K562 (cell line): ENCODE measurements around the gene COL9A2. TPM values are rescaled to one million over a fixed set of nuclear protein-coding genes. Genes with fewer than 3 reads are reported as not detected.
A peak's percentile ranks its signal among the peaks of the same experiment; 100 is the strongest.

ENCODE experiments used
- CBX5 ChIP-seq: IDR thresholded peaks from 2 replicates; pipeline ENCODE4 v1.6.1; 2014; ENCODE audit warnings: low read depth, borderline replicate concordance
- CSDE1 ChIP-seq, 2 experiments: fragments of 450-650 bp; IDR thresholded peaks; 2 replicates each; pipeline ENCODE4 v1.6.1; 2016; ENCODE audit warnings: mild to moderate bottlenecking in 1 of 2
- EHMT2 ChIP-seq: fragments of 450-650 bp; IDR thresholded peaks from 2 replicates; pipeline ENCODE4 v1.6.1; 2018; ENCODE audit warnings: antibody characterized with exemption
- MED1 ChIP-seq: sonication (generic); formaldehyde crosslinking; IDR thresholded peaks from 2 replicates; pipeline ENCODE4 v1.8.1; 2023; ENCODE audit warnings: missing genetic modification reagents, borderline replicate concordance
- MXD1 ChIP-seq: fragments of 250-450 bp; sonication (Bioruptor Pico); IDR thresholded peaks from 2 replicates; pipeline ENCODE4 v1.8.0; 2021; ENCODE audit warnings: borderline replicate concordance, mild to moderate bottlenecking, moderate library complexity; ENCODE audit not compliant: poor library complexity, severe bottlenecking
- NBN ChIP-seq: fragments of 450-650 bp; IDR thresholded peaks from 2 replicates; pipeline ENCODE4 v1.6.1; 2016; ENCODE audit warnings: low read depth, mild to moderate bottlenecking
- REST ChIP-seq, 2 experiments: fragments of 450-650 bp; formaldehyde crosslinking in 1 of 2; IDR thresholded peaks; 2 replicates each; pipeline versions ENCODE4 v1.4.0 to v1.6.1; 2014 to 2020; ENCODE audit warnings: mild to moderate bottlenecking in 2 of 2, borderline replicate concordance in 1 of 2, low read depth in 1 of 2
- SIN3A ChIP-seq, 2 experiments: fragments of 150-350 bp in 1 of 2; IDR thresholded peaks; 2 replicates each; pipeline ENCODE4 v1.6.1; 2011 to 2016; ENCODE audit warnings: borderline replicate concordance in 2 of 2, low read depth in 2 of 2, low read length in 2 of 2, mild to moderate bottlenecking in 2 of 2, moderate library complexity in 2 of 2; ENCODE audit not compliant: control insufficient read depth in 1 of 2
- SMARCA5 ChIP-seq: fragments of 450-650 bp; IDR thresholded peaks from 2 replicates; pipeline ENCODE4 v1.6.1; 2016
- SMC3 ChIP-seq: conservative IDR thresholded peaks from 2 replicates; pipeline ENCODE4 v1.6.1; 2011; ENCODE audit warnings: low read depth, low read length, improper control_type of control experiment; ENCODE audit not compliant: insufficient read depth
- TCF7 ChIP-seq: sonication (generic); IDR thresholded peaks from 2 replicates; pipeline ENCODE4 v1.6.1; 2016; ENCODE audit warnings: antibody characterized with exemption, borderline replicate concordance
- ZNF197 ChIP-seq: fragments of 200-800 bp; sonication (Bioruptor generic); IDR thresholded peaks from 2 replicates; pipeline ENCODE4 v1.6.1; 2016; ENCODE audit warnings: low read depth, missing genetic modification characterization, missing compliant biosample characterization
- ZNF583 ChIP-seq: fragments of 250-450 bp; sonication (Bioruptor Pico); IDR thresholded peaks from 2 replicates; pipeline ENCODE4 v1.4.0; 2020
- ZNF696 ChIP-seq: fragments of 250-450 bp; sonication (Bioruptor Pico); conservative IDR thresholded peaks from 2 replicates; pipeline ENCODE4 v1.4.0; 2020; ENCODE audit warnings: mild to moderate bottlenecking, moderate library complexity
- ZNF830 ChIP-seq: fragments of 250-450 bp; sonication (Bioruptor Pico); IDR thresholded peaks from 2 replicates; pipeline ENCODE4 v1.5.0; 2021; ENCODE audit warnings: mild to moderate bottlenecking
- polyA plus RNA-seq, 8 experiments: library from polyadenylated mRNA; depleted of rRNA in 4 of 8; stranded (reverse) in 5 of 8; unstranded in 3 of 8; fragments of >200 nt; fragmentation: Nextera tagmentation in 2 of 8; fragmentation: Illumina TruSeq in 1 of 8; extraction: Ambion mirVana in 2 of 8; extraction: Trizol in 1 of 8; gene quantifications; 2 replicates each; pipeline versions ENCODE4 v1.2.1 to v1.2.3, GENCODE V29; 2011 to 2014; ENCODE audit warnings: inconsistent platforms in 1 of 8, missing spikeins in 1 of 8
- total RNA-seq, 7 experiments: library from RNA; depleted of rRNA in 6 of 7; stranded (reverse); fragments of >200 nt in 6 of 7; fragmentation: Illumina TruSeq in 2 of 7; extraction: Trizol in 2 of 7; gene quantifications; 2 replicates each; pipeline versions ENCODE4 v1.2.1 to v1.2.3, GENCODE V29; 2011 to 2021; ENCODE audit warnings: low replicate concordance in 1 of 7
- TF ChIP-seq, protein P1 (sequence below): conservative IDR thresholded peaks from 2 replicates; pipeline ENCODE4 v1.6.1; 2011; ENCODE audit warnings: low read depth, mild to moderate bottlenecking, low read length; ENCODE audit not compliant: control insufficient read depth

COL9A2 gene
- total and polyA plus RNA-seq, 9 of the 15 experiments (the other 6 are each of a cell fraction or from before 2014, with no cell fraction given) = 0.03 to 2.2 (median 0.31) TPM

- no peak for TF ChIP-seq REST (IDR thresholded peaks at IDR 0.05; ENCODE audit: borderline replicate concordance)
- peak; percentile 78 for TF ChIP-seq REST (CRISPR knock-in tag; IDR thresholded peaks at IDR 0.05; ENCODE audit: low read depth)
- TF ChIP-seq ZNF830 (CRISPR knock-in tag) = peak; percentile 66
- peak; percentile 74; the same call in 1 of the 2 replicates for TF ChIP-seq CBX5
- peak; percentile 81 for TF ChIP-seq ZNF583 (CRISPR knock-in tag)
- TF ChIP-seq NBN = peak; percentile 98
- 0 out of 4 replicates have a peak, but pooled peaks of 1 of the 2 experiments have one; percentile 56 for TF ChIP-seq CSDE1 (IDR thresholded peaks at IDR 0.05)
- no peak for TF ChIP-seq ZNF696
- peak; percentile 82 for TF ChIP-seq EHMT2
- TF ChIP-seq MED1 (CRISPR knock-in tag) = no peak
- TF ChIP-seq SMARCA5 = no peak
- TF ChIP-seq ZNF197 (CRISPR knock-in tag) = 0 out of 2 replicates have a peak, but pooled peaks have one; percentile 29
- 0 out of 2 replicates have a peak, but pooled peaks have one; percentile 24 for TF ChIP-seq TCF7
- TF ChIP-seq, protein P1, sequence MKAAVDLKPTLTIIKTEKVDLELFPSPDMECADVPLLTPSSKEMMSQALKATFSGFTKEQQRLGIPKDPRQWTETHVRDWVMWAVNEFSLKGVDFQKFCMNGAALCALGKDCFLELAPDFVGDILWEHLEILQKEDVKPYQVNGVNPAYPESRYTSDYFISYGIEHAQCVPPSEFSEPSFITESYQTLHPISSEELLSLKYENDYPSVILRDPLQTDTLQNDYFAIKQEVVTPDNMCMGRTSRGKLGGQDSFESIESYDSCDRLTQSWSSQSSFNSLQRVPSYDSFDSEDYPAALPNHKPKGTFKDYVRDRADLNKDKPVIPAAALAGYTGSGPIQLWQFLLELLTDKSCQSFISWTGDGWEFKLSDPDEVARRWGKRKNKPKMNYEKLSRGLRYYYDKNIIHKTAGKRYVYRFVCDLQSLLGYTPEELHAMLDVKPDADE = peak; percentile 94
- TF ChIP-seq MXD1 (CRISPR knock-in tag) = peak; percentile 76
- peak; percentile 89 to 98 for TF ChIP-seq SIN3A (IDR thresholded peaks at IDR 0.05; ENCODE audit: borderline replicate concordance in 2 of 2, control insufficient read depth in 1 of 2, low read depth in 2 of 2, low read length in 2 of 2)
- 0 out of 2 replicates have a peak, but pooled peaks have one; percentile 17 for TF ChIP-seq SMC3
Observed at GRCh38 chr1:40257688-40258444, 59.2 kb downstream of the COL9A2 start, which contains the start of gene ZMPSTE24 (continued).
